ENCODE measurements around the gene E2F3. TPM values are rescaled to one million over a fixed set of nuclear protein-coding genes. Genes with fewer than 3 reads are reported as not detected.

Gene E2F3
- total and polyA plus RNA-seq, 10 of the 15 experiments (the other 5 are each of a cell fraction or from before 2014, with no cell fraction given): 5.1 to 16.8 (median 10.6) TPM

DNA sequence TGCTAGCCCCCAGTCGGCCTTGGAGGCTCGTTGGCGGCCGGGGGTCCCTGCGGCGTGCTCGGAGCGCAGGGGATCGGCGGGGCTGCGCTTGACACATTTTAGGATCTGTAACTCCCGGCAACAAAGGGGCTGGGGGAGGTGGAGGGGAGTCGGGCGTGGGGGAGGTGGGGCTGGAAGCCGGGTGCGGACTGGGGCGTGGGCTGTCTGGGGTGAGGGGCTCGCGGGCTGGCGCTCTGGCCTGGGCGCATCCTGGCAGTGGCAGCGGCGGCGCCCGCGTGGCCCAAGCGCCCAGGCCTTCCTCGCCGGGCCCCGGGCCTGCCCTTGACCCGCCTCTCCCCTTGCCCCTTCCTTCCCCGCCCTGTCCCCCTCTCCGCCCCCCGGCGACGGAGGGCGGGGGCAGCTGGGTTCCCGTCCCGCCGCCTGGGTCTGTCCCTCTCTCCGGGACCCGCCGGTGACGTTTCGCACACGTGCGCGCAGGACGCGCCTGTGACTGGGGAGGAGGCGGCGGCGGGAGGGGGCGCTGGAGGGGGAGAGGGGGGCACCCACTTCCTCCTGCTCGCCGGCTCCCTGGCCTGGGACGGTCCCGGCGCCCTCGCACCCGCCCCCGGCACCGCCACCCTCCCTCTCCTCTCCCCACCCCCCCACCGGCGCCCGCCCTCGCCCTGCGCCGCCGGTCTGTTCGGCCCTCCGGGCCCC is 1.5 kb downstream of the E2F3 start (continued):
- TF ChIP-seq CREM (IDR thresholded peaks at IDR 0.05; ENCODE audit: low read depth) (peak; percentile 86), TAF1 (IDR thresholded peaks at IDR 0.05; ENCODE audit: borderline replicate concordance, low read depth, low read length) (no peak; the same call in 1 of the 2 replicates), RCOR1 (conservative IDR thresholded peaks at IDR 0.05; ENCODE audit: low read depth, low read length) (0 out of 2 replicates have a peak, but pooled peaks have one; percentile 19), CEBPB (IDR thresholded peaks at IDR 0.05; ENCODE audit: borderline replicate concordance in 1 of 2, low read depth in 2 of 2, low read length in 2 of 2) (no peak), GABPA (IDR thresholded peaks at IDR 0.05; ENCODE audit: low read depth) (no peak), ZNF384 (IDR thresholded peaks at IDR 0.05; ENCODE audit: borderline replicate concordance, low read depth, low read length) (no peak), SIX5 (IDR thresholded peaks at IDR 0.05; ENCODE audit: low read depth, low read length, severe bottlenecking) (no peak), MTA2 (IDR thresholded peaks at IDR 0.05; ENCODE audit: low read depth) (no peak), IKZF1 (conservative IDR thresholded peaks at IDR 0.05) (no peak), FOXK2 (IDR thresholded peaks at IDR 0.05) (no peak), HDAC2 (IDR thresholded peaks at IDR 0.05) (no peak)
- TF ChIP-seq, protein P1, sequence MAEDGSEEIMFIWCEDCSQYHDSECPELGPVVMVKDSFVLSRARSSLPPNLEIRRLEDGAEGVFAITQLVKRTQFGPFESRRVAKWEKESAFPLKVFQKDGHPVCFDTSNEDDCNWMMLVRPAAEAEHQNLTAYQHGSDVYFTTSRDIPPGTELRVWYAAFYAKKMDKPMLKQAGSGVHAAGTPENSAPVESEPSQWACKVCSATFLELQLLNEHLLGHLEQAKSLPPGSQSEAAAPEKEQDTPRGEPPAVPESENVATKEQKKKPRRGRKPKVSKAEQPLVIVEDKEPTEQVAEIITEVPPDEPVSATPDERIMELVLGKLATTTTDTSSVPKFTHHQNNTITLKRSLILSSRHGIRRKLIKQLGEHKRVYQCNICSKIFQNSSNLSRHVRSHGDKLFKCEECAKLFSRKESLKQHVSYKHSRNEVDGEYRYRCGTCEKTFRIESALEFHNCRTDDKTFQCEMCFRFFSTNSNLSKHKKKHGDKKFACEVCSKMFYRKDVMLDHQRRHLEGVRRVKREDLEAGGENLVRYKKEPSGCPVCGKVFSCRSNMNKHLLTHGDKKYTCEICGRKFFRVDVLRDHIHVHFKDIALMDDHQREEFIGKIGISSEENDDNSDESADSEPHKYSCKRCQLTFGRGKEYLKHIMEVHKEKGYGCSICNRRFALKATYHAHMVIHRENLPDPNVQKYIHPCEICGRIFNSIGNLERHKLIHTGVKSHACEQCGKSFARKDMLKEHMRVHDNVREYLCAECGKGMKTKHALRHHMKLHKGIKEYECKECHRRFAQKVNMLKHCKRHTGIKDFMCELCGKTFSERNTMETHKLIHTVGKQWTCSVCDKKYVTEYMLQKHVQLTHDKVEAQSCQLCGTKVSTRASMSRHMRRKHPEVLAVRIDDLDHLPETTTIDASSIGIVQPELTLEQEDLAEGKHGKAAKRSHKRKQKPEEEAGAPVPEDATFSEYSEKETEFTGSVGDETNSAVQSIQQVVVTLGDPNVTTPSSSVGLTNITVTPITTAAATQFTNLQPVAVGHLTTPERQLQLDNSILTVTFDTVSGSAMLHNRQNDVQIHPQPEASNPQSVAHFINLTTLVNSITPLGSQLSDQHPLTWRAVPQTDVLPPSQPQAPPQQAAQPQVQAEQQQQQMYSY (CRISPR knock-in tag; IDR thresholded peaks at IDR 0.05): no peak
- TF ChIP-seq, protein P2, sequence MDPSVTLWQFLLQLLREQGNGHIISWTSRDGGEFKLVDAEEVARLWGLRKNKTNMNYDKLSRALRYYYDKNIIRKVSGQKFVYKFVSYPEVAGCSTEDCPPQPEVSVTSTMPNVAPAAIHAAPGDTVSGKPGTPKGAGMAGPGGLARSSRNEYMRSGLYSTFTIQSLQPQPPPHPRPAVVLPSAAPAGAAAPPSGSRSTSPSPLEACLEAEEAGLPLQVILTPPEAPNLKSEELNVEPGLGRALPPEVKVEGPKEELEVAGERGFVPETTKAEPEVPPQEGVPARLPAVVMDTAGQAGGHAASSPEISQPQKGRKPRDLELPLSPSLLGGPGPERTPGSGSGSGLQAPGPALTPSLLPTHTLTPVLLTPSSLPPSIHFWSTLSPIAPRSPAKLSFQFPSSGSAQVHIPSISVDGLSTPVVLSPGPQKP (IDR thresholded peaks at IDR 0.05; ENCODE audit: low read depth, low read length): no peak
- TF ChIP-seq, protein P3, sequence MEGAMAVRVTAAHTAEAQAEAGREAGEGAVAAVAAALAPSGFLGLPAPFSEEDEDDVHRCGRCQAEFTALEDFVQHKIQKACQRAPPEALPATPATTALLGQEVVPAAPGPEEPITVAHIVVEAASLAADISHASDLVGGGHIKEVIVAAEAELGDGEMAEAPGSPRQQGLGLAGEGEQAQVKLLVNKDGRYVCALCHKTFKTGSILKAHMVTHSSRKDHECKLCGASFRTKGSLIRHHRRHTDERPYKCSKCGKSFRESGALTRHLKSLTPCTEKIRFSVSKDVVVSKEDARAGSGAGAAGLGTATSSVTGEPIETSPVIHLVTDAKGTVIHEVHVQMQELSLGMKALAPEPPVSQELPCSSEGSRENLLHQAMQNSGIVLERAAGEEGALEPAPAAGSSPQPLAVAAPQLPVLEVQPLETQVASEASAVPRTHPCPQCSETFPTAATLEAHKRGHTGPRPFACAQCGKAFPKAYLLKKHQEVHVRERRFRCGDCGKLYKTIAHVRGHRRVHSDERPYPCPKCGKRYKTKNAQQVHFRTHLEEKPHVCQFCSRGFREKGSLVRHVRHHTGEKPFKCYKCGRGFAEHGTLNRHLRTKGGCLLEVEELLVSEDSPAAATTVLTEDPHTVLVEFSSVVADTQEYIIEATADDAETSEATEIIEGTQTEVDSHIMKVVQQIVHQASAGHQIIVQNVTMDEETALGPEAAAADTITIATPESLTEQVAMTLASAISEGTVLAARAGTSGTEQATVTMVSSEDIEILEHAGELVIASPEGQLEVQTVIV (IDR thresholded peaks at IDR 0.05; ENCODE audit: borderline replicate concordance, partially characterized antibody): no peak
- TF ChIP-seq, protein P4, sequence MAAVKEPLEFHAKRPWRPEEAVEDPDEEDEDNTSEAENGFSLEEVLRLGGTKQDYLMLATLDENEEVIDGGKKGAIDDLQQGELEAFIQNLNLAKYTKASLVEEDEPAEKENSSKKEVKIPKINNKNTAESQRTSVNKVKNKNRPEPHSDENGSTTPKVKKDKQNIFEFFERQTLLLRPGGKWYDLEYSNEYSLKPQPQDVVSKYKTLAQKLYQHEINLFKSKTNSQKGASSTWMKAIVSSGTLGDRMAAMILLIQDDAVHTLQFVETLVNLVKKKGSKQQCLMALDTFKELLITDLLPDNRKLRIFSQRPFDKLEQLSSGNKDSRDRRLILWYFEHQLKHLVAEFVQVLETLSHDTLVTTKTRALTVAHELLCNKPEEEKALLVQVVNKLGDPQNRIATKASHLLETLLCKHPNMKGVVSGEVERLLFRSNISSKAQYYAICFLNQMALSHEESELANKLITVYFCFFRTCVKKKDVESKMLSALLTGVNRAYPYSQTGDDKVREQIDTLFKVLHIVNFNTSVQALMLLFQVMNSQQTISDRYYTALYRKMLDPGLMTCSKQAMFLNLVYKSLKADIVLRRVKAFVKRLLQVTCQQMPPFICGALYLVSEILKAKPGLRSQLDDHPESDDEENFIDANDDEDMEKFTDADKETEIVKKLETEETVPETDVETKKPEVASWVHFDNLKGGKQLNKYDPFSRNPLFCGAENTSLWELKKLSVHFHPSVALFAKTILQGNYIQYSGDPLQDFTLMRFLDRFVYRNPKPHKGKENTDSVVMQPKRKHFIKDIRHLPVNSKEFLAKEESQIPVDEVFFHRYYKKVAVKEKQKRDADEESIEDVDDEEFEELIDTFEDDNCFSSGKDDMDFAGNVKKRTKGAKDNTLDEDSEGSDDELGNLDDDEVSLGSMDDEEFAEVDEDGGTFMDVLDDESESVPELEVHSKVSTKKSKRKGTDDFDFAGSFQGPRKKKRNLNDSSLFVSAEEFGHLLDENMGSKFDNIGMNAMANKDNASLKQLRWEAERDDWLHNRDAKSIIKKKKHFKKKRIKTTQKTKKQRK (IDR thresholded peaks at IDR 0.05; ENCODE audit: low read depth, low read length): no peak
- TF ChIP-seq, protein P5, sequence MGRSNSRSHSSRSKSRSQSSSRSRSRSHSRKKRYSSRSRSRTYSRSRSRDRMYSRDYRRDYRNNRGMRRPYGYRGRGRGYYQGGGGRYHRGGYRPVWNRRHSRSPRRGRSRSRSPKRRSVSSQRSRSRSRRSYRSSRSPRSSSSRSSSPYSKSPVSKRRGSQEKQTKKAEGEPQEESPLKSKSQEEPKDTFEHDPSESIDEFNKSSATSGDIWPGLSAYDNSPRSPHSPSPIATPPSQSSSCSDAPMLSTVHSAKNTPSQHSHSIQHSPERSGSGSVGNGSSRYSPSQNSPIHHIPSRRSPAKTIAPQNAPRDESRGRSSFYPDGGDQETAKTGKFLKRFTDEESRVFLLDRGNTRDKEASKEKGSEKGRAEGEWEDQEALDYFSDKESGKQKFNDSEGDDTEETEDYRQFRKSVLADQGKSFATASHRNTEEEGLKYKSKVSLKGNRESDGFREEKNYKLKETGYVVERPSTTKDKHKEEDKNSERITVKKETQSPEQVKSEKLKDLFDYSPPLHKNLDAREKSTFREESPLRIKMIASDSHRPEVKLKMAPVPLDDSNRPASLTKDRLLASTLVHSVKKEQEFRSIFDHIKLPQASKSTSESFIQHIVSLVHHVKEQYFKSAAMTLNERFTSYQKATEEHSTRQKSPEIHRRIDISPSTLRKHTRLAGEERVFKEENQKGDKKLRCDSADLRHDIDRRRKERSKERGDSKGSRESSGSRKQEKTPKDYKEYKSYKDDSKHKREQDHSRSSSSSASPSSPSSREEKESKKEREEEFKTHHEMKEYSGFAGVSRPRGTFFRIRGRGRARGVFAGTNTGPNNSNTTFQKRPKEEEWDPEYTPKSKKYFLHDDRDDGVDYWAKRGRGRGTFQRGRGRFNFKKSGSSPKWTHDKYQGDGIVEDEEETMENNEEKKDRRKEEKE (IDR thresholded peaks at IDR 0.05): no peak
